Esophagus squamous epithelium (tissue), 4 donors: ENCODE data around the gene CCBE1.

ENCODE experiments used
- POLR2A ChIP-seq, 4 donors: fragments of 450-650 bp; IDR thresholded peaks; one replicate each; pipeline ENCODE4 v1.6.1; 2017; ENCODE audit warnings: antibody characterized with exemption in 4 of 4, mild to moderate bottlenecking in 4 of 4, moderate library complexity in 3 of 4
- TF ChIP-seq, protein P1 (sequence below), 6 experiments: fragments of 450-650 bp in 4 of 6; fragments of 200-600 bp in 2 of 6; sonication (generic) in 2 of 6; IDR thresholded peaks; one replicate each; pipeline ENCODE4 v1.5.1; 2016 to 2019; ENCODE audit warnings: antibody characterized with exemption in 6 of 6, mild to moderate bottlenecking in 4 of 6, moderate library complexity in 4 of 6

DNA sequence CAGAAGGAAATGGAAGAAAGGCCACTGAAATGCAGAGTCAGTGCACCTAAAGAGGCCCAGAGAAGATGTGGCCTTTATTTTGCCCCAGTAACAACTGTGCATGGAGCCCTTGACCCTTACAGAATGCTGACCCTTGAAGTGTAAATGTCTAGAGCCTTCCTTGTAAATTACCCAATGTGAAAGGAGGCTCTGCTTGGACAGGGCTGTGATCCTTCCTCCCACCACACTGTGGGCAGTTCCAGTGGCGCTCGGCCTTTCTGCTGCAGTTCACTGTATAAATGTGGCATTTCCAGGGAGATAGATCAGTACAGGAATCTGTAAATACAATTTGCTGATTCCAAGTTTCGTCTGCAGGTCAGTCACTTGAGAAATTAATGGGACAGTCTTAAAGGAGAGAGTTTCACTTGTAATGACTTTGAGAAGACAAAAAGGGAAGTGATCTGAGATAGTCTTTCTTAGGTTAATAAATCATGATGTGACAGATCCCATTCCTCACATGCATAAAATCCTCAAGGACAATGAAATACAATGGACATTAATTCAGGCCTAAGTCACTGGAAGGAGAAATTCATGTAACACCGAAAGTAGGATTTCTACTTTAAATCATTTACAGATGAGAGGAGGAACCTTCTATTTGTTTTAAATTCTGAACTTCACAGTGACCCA lies 204.3 kb downstream of the CCBE1 start:
- TF ChIP-seq, protein P1, sequence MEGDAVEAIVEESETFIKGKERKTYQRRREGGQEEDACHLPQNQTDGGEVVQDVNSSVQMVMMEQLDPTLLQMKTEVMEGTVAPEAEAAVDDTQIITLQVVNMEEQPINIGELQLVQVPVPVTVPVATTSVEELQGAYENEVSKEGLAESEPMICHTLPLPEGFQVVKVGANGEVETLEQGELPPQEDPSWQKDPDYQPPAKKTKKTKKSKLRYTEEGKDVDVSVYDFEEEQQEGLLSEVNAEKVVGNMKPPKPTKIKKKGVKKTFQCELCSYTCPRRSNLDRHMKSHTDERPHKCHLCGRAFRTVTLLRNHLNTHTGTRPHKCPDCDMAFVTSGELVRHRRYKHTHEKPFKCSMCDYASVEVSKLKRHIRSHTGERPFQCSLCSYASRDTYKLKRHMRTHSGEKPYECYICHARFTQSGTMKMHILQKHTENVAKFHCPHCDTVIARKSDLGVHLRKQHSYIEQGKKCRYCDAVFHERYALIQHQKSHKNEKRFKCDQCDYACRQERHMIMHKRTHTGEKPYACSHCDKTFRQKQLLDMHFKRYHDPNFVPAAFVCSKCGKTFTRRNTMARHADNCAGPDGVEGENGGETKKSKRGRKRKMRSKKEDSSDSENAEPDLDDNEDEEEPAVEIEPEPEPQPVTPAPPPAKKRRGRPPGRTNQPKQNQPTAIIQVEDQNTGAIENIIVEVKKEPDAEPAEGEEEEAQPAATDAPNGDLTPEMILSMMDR (IDR thresholded peaks at IDR 0.05): no peak
- no peak for TF ChIP-seq POLR2A (IDR thresholded peaks at IDR 0.05)
